DOHH2 (cell line): ENCODE measurements around the gene AQP6.

ENCODE experiments used
- CTCF ChIP-seq: fragments of 200-600 bp; sonication (generic); IDR thresholded peaks from one replicate; pipeline ENCODE4 v1.5.1; 2014; ENCODE audit warnings: antibody characterized with exemption, mild to moderate bottlenecking, low read depth, low read length; ENCODE audit not compliant: poor library complexity, severe bottlenecking
- EZH2phosphoT487 ChIP-seq: fragments of 200-600 bp; sonication (generic); IDR thresholded peaks from 2 replicates; pipeline ENCODE4 v1.6.1; 2017; ENCODE audit warnings: borderline replicate concordance, mild to moderate bottlenecking, antibody characterized with exemption, low read length, moderate library complexity, mixed read lengths

GRCh38 chr12:49969027-49969426, 3.7 kb upstream of the AQP6 start:
- no peak for TF ChIP-seq CTCF
- no peak for TF ChIP-seq EZH2phosphoT487
